Activated naive CD4-positive, alpha-beta T cell treated with anti-CD3 and anti-CD28 coated beads, Interleukin-2, amount 50 U/mL, for 72 hours (primary cell): ENCODE results near the gene SLC37A3. TPM values are rescaled to one million over a fixed set of nuclear protein-coding genes. Genes with fewer than 3 reads are reported as not detected.

Experiments
- ATAC-seq, 2 donors: fragments of 150-1000 bp; cut with Tn5 transposase; 2 replicates each; pipeline ENCODE4 v1.10.0; 2021; ENCODE audit warnings: mild to moderate bottlenecking in 2 of 2, moderate library complexity in 2 of 2
- DNase-seq, 2 donors: peaks; one replicate each; pipeline ENCODE4 v3.0.0; 2021 to 2022; ENCODE audit warnings: low spot score in 2 of 2
- H3K27ac Mint-ChIP-seq, 2 donors: one replicate each; pipeline ENCODE4 v1.8.0; 2022; ENCODE audit warnings: mild to moderate bottlenecking in 2 of 2, mixed read lengths in 2 of 2
- H3K36me3 Mint-ChIP-seq, 2 donors: one replicate each; pipeline ENCODE4 v1.8.0; 2022; ENCODE audit warnings: mixed read lengths in 2 of 2
- H3K9me3 Mint-ChIP-seq, 2 donors: one replicate each; pipeline ENCODE4 v1.8.0; 2022; ENCODE audit warnings: mixed read lengths in 2 of 2
- total RNA-seq, 2 donors: library from RNA; stranded (reverse); gene quantifications; one replicate each; pipeline ENCODE4 v1.2.3, GENCODE V29; 2022

The SLC37A3 gene
- total RNA-seq, 2 donors from 2014 or later = 55.6 to 57.8 TPM

DNA sequence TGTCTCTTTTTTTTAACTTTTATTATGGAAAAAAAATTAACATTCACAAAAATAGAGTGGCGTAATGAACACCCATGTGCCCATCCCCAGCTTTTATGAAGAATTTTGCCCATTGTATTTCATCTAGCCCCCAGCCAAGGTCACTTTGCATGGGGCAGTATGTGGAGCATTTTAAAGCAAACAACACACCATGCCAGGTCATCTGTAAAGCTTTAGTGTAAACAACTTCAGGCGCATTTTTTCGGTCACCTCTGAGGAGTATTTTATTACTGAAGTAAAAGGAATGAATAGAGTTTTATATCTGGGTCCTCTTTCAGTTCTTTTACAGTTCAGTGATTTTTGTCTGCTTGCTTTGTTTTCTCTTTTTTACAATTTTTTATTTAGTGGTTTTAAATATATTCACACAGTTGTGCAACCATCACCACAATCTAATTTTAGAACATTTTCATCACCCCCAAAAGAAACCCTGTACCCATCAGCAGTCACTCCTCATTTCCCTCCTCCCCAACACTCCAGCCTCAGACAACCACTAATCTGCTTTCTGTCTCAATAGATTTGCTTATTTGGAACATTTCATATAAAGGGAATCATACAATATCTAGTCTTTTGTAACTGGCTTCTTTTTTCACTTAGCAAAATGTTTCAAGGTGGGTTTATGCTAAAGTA, 87.9 kb downstream of the SLC37A3 start:
- peaks cover 12 to 16% of the 10 kb centered on the region in 2 donors for H3K36me3 Mint-ChIP-seq
- no peak for DNase-seq
- no peak for ATAC-seq
- no peak overlapping the region for H3K27ac Mint-ChIP-seq
- H3K9me3 Mint-ChIP-seq = peaks cover 4 to 13% of the 10 kb centered on the region in 2 donors

DNA sequence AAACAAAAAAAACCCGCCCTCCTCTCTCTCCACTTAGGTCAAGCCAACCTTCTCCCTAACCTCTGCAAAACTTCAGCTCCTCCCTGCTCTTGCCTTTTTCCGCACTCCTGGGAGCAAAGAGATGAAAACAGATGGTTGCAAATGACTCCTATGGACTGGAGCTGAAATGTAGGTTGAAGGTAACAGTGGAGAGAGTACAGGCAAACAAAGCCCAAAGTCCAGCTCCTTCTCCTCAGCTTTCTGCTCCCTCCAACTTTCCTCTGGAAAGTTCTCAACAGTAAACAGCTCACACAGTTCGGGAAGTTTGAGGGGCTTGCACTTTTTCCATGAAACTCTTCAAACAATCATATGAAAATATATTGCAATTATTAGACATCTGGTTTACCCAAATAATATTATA, 90.3 kb downstream of the SLC37A3 start:
- Mint-ChIP-seq H3K27ac (no peak overlapping the region), H3K9me3 (peaks cover 4 to 13% of the 10 kb centered on the region in 2 donors), H3K36me3 (peaks cover 12 to 14% of the 10 kb centered on the region in 2 donors)
- no peak for ATAC-seq
- no peak for DNase-seq

DNA sequence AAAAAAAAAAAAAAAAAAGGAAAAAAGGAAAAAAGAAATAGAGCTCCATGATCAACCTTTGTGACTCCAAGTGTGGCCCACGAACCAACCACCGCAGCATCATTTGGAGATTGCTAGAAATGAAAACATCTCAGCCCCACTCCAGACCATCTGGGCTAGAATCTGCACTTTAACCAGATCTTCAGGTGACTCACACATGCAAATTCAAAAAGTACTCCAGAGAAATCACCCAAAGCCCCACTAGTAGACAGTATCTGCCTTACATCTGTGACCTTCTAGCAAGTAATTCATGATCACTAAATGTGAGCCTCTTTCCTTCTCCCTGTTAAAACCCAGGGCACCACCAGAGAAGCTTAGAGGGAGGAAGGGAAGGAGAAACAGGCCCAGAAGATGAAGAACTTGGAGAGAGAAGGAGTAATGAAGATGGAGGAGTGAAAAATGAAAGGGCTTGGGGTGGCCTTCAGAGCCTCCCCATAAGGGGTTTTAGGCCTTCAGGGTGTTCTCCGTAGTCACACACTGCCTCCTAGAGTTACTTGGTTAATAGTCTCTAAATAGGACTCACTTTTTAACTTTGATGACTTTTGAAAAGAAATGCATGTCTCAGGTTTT, 94.0 kb downstream of the SLC37A3 start:
- Mint-ChIP-seq H3K27ac (peak overlapping the region in 1 of 2 donors; percentile 39), H3K36me3 (no peaks in the 10 kb centered on the region), H3K9me3 (no peaks in the 10 kb centered on the region)
- peak in 1 of 2 donors; percentile 22 for DNase-seq
- peak; percentile 94 to 95 for ATAC-seq

DNA sequence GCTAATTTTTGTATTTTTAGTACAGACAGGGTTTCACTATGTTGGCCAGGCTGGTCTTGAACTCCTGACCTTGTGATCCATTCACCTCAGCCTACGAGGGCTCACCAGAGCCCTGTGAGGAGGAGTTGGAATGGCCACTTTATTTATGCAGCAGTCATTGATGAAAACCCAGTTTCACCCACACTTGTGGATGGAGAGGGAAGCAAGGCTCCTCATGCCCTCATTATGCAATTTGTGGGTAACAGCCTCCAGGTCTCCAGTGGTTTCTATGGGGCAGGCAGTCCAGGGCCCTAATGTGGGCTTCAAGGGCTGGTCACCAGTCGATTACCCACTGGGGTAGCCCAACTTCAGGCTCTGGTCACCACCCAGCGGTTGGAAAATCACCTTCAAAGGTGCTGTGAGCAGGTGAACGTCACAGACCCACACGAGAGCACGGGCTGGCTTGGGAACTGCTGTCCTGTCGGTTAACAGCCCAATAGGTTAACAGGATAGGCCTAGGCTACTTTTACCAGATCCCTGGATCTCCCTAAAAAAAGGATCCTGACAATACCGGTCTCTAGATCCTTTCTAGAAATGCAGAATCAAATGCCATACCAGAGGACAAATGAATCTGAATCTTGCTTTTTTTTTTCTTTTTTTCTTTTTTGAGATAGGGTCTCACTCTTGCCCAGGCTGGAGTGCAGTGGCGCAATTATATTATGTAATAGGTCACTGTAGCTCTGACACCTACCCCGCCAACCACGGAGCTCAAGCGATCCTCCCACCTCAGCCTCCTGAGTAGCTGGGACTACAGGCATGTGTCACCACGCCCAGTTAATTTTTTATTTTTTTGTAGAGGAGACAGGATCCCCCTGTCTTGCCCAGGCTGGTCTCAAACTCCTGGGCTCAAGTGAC, 97.8 kb downstream of the SLC37A3 start:
- DNase-seq (no peak), ATAC-seq (no peak)
- Mint-ChIP-seq H3K9me3 (no peaks in the 10 kb centered on the region), H3K27ac (no peak overlapping the region), H3K36me3 (no peaks in the 10 kb centered on the region)

DNA sequence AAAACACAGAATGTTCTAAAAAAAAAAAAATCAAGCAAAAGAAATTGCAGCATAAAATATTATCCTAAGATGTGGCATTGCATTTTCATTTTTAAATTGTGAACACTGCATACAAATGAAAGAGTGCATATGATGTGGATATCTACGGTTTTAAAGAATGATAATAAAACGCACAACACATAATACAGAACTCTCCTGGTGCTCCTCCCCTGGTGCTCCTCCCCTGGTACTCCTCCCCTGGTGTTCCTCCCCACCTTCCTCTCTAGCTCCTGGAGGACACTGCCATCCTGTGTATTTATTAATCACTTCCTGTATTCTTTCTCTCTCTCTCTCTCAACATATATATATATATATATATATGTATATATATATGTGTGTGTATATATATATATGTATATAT, 100.1 kb downstream of the SLC37A3 start:
- DNase-seq (no peak), ATAC-seq (no peak)
- Mint-ChIP-seq H3K36me3 (no peaks in the 10 kb centered on the region), H3K27ac (no peak overlapping the region), H3K9me3 (no peaks in the 10 kb centered on the region)

DNA sequence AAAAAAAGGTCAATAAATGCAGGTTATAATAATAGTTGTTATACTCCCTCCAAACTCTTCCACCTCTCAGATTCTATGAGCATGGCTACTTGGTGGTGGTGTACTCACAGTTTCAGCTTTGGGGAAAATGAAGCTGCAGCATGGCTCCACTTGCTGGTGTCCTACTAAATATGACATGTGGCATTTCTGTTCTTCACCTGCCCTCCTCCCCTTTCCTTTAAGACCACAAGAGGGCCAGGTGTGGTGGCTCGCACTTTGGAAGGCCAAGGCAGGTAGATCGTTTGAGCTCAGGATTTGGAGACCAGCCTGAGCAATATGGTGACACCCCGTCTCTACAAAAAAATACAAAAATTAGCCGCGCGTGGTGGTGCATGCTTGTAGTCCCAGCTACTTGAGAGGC, 101.1 kb downstream of the SLC37A3 start:
- ATAC-seq (no peak), DNase-seq (no peak)
- Mint-ChIP-seq H3K27ac (no peak overlapping the region), H3K36me3 (no peaks in the 10 kb centered on the region), H3K9me3 (no peaks in the 10 kb centered on the region)

DNA sequence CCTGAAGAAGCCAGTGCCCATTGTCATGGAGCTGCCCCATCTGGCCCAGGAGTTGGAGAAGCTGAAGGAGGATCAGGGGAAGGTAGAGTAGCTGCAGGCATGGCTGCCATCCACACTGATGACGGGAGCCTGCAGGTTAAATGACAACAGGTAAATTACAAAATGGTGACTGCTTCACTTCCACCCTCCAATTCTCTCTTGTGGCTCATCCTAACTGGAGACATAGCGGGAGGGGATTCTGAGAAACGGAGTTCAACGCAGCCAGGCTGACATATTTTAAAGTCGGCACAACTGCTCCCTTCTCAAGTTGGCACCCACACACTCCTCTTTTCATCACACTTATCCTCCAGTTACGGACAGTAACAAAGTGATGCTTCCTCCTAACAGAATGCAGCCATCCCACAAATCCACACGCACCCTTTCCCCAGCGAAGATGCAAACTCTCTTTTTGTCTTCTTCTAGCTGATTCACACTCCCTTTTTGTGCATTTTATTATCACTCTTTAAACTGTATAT, 103.0 kb downstream of the SLC37A3 start:
- Mint-ChIP-seq H3K9me3 (no peaks in the 10 kb centered on the region), H3K27ac (no peak overlapping the region), H3K36me3 (no peaks in the 10 kb centered on the region)
- no peak for ATAC-seq
- no peak for DNase-seq

DNA sequence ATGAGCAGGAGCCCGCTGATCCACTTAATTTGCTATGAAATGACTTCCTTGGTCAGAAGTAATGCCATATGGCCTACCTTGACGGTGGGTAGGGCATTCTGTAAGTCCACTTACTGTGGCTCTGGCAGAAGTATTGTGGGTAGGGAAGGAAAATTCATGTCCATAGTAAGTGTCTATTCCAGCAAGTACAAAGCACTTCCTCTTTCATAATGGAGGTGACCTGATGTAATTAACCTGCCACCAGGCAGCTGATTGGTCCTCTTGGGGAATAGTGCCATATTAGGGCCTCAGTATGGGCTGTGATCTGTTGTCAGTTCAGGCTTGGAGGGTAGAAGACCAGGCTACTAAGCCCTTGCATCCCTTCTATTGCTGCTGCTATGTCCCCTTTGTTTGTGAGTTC, 103.9 kb downstream of the SLC37A3 start:
- Mint-ChIP-seq H3K27ac (no peak overlapping the region), H3K9me3 (no peaks in the 10 kb centered on the region), H3K36me3 (no peaks in the 10 kb centered on the region)
- DNase-seq (no peak), ATAC-seq (no peak)

DNA sequence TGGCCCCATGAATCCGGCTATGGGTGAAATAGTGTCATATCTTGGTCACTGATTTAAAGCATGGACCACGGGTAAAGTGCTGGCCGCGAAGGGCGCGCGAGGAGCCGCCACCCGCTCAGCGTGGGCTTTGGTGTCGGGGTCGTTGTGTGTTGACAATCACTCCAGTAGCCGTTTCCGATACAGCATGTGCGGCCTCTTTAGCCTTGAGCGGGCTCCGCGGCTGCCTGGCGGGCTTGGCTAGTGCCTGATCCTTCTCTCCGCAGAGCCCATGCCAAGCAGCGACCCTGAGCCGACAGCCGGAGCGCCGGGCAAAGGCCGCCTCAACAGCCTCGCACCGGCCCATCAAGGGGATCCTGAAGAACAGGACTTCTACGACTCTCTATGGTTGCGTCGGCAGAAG, 105.9 kb downstream of the SLC37A3 start:
- DNase-seq (no peak), ATAC-seq (no peak)
- Mint-ChIP-seq H3K27ac (no peak overlapping the region), H3K36me3 (no peaks in the 10 kb centered on the region), H3K9me3 (no peaks in the 10 kb centered on the region)

DNA sequence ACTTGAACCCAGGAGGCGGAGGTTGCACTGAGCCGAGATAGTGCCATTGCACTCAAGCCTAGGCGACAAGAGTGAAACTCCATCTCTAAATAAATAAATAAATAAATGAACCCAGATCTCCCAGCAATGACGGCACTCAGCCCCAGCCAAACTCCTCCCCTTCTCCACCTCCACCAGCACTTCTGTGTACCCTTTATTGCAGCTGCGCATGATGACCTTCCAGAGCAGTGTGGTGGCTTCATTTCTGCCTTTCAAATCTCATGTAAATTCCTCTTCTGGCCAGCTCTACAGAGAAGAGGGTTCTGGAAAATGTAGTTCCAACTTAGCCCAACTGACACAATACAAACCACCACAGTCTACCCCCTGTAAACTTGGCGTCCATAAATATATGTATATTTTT, 108.5 kb downstream of the SLC37A3 start:
- ATAC-seq (no peak), DNase-seq (no peak)
- Mint-ChIP-seq H3K27ac (no peak overlapping the region), H3K36me3 (no peaks in the 10 kb centered on the region), H3K9me3 (no peaks in the 10 kb centered on the region)

DNA sequence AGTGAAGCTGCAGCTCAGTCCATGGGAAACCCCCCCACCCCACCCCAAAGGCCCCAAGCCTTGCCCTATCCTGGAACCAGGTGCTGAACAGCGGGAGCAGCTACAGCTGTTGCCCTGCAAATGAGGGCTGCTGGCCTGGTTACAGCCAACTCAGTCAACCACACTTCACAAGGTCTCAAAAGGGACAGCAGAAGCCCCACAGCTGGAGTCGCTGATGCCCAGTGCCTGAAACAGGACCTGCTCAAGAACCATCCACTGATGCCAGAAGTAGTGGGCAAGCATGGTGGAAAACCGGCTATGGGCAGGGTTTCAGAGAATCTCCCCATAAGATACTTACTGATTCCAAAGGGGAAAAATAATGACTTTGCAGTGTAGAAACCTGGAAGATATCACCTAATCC, 110.3 kb downstream of the SLC37A3 start:
- DNase-seq (no peak), ATAC-seq (no peak)
- H3K9me3 Mint-ChIP-seq = no peaks in the 10 kb centered on the region
- H3K36me3 Mint-ChIP-seq = no peaks in the 10 kb centered on the region
- no peak overlapping the region for H3K27ac Mint-ChIP-seq

DNA sequence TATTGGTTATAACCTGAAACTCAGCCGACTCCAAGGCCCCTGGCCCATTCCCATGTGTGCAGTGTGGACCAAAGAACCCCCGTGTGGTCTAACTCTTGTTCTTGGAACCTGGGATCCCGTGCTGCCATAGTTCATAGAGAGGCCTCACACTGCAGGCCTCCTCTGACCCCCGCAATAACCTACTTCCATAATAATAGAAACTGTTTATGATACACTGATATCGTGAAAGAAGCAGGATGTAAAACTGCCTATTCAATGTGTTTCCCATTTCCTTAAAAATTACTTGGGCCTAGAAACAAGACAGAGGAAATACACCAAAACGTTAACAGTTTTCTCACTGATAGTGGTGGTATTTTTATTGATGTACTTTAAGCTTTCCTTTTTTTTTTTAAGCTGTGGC, 112.4 kb downstream of the SLC37A3 start:
- no peaks in the 10 kb centered on the region for H3K9me3 Mint-ChIP-seq
- H3K27ac Mint-ChIP-seq = no peak overlapping the region
- no peaks in the 10 kb centered on the region for H3K36me3 Mint-ChIP-seq
- DNase-seq = no peak
- ATAC-seq = no peak

DNA sequence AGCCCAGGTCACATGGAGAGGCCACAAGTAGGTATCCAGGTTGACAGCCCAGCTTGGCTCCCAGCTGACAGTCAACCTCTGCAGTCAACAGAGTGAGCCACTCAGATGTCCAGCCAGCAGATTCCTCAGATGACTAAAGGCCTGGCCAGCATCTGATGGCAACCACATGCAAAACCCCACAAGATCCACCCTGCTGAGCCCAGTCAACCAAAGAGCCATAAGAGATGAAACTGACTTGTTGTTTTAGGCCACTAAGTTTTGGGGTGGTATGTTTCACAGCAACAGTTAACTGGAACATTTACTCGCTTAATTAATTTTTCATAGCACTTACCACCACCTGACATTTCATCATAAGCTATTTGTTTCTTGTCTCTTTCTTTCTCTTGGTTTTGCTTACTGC, 114.3 kb downstream of the SLC37A3 start:
- peaks cover 0 to 4% of the 10 kb centered on the region in 2 donors for H3K9me3 Mint-ChIP-seq
- H3K27ac Mint-ChIP-seq = peak overlapping the region in 1 of 2 donors; percentile 25
- no peaks in the 10 kb centered on the region for H3K36me3 Mint-ChIP-seq
- peak in 1 of 2 donors; percentile 20 for DNase-seq
- ATAC-seq = no peak

Other genes with a start within 250 kb of the SLC37A3 start
- 10 to 100 TPM; 28.4 to 38.6 TPM for gene KDM7A, start 221.5 kb downstream of the SLC37A3 start, total RNA-seq
- 1 to 10 TPM; 5.0 to 9.1 TPM for gene RAB19, start 5.5 kb upstream of the SLC37A3 start, total RNA-seq
- gene MKRN1, start 81.0 kb upstream of the SLC37A3 start, total RNA-seq = 10 to 100 TPM; 63.6 to 87.7 TPM
- gene DENND2A, start 242.3 kb upstream of the SLC37A3 start, total RNA-seq = not detected